SK-N-MC (cell line): ENCODE measurements around the gene SLC7A1.

Experiments used
- DNase-seq: peaks from one replicate; pipeline ENCODE4 v3.0.0-alpha.2; 2011; ENCODE audit warnings: low read depth, low spot score
- H3K27ac ChIP-seq: fragments of 200-600 bp; sonication (generic); 2 replicates; pipeline ENCODE4 v1.5.1; 2016; ENCODE audit warnings: mixed run types
- H3K36me3 ChIP-seq: fragments of 200-600 bp; sonication (generic); 2 replicates; pipeline ENCODE4 v1.6.1; 2017; ENCODE audit warnings: antibody characterized with exemption, low read length, mixed read lengths; ENCODE audit not compliant: insufficient read depth
- H3K4me3 ChIP-seq: fragments of 200-600 bp; sonication (generic); 2 replicates; pipeline ENCODE4 v1.5.1; 2016
- H3K9ac ChIP-seq: fragments of 200-600 bp; sonication (generic); 2 replicates; pipeline ENCODE4 v1.8.0; 2017; ENCODE audit warnings: mixed run types, mixed read lengths; ENCODE audit not compliant: insufficient read length
- H3K9me3 ChIP-seq: fragments of 200-600 bp; sonication (generic); 2 replicates; pipeline ENCODE4 v1.6.1; 2017; ENCODE audit warnings: low read depth, mild to moderate bottlenecking, antibody characterized with exemption, low read length, moderate library complexity, mixed read lengths
- EZH2 ChIP-seq: fragments of 200-600 bp; sonication (generic); IDR thresholded peaks from one replicate; pipeline ENCODE4 v1.6.1; 2017; ENCODE audit warnings: antibody characterized with exemption
- FOXP2 ChIP-seq: optimal IDR thresholded peaks from 2 replicates; pipeline ENCODE3; 2011; ENCODE audit warnings: mild to moderate bottlenecking, moderate library complexity; ENCODE audit not compliant: insufficient read depth; ENCODE audit errors: extremely low read length, control extremely low read depth
- POLR2AphosphoS5 ChIP-seq: IDR thresholded peaks from 2 replicates; pipeline ENCODE4 v1.6.1; 2012; ENCODE audit warnings: mild to moderate bottlenecking, low read depth, low read length, borderline replicate concordance

The SLC7A1 gene

DNA sequence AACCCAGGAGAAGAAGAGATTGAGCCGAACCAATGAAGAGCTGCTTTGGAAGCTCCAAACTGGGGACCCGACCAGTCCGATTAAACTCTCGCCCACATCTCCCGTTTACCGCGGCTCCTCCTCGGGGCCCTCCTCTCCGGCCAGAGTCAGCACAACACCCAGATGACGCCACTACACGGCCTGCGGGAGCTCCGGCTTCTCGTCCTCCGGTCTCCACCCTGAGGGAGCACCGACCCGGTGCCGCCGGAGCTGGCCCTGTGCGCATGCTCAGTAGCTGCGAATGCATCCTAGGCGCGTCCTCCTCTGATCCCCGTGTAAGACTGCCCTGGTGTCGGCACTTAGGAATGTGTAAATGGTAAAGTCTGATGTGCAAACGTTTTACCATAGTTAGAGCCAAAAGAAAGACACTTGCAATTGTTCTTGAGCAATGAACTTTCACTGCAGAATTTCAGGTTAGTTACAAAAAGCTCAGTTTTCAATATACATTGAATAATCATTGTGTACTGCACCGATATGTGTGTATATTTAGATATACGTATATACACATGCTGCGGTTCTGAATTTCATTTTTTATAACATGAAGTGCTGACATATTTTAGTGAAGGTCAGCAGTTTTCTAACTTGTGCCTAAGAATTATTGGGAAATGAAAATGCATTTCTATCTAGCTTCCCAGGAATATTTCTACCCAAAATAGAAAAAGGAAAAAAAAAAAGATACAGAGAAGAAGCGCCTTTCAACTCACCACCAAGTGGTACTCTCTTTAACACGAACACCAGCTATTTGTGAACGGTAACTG, 92.2 kb downstream of the SLC7A1 start:
- Histone ChIP-seq H3K9me3 (no peaks in the 10 kb centered on the region), H3K4me3 (peak overlapping the region; percentile 70), H3K9ac (no peak overlapping the region), H3K36me3 (no peaks in the 10 kb centered on the region), H3K27ac (no peak overlapping the region)
- TF ChIP-seq FOXP2 (no peak), POLR2AphosphoS5 (no peak), EZH2 (no peak)
- no peak for DNase-seq

- no peak overlapping the region for H3K27ac ChIP-seq
- no peaks in the 10 kb centered on the region for H3K9me3 ChIP-seq
- H3K4me3 ChIP-seq, result peak overlapping the region; percentile 70
- no peak for TF ChIP-seq POLR2AphosphoS5
- no peak for TF ChIP-seq FOXP2
- no peak for TF ChIP-seq EZH2
- DNase-seq, result no peak
- H3K36me3 ChIP-seq, result no peaks in the 10 kb centered on the region
- H3K9ac ChIP-seq, result no peak overlapping the region
Observed at GRCh38 chr13:29502391-29503008, 93.0 kb downstream of the SLC7A1 start.

DNA sequence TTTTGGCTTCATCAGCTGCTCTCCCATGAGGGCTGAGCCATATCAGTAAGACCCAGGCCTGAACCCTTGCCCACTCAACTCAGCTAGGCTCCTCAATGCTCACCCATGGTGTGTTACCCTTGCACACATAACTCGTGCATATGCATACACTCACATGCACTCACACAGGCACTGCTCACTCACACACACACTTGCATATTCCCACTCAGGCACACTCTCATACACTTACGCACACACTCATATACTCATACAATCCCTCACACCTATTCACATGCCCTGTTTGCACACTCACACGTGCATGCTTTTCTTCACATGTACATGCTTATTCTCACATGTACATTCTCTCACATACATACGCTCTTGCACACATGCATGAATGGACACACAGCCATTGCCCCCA, 93.8 kb downstream of the SLC7A1 start:
- no peak overlapping the region for H3K9ac ChIP-seq
- H3K27ac ChIP-seq, result no peak overlapping the region
- no peak overlapping the region for H3K4me3 ChIP-seq
- no peak for DNase-seq
- H3K9me3 ChIP-seq, result no peaks in the 10 kb centered on the region
- no peak for TF ChIP-seq POLR2AphosphoS5
- TF ChIP-seq FOXP2, result no peak
- no peak for TF ChIP-seq EZH2
- H3K36me3 ChIP-seq, result no peaks in the 10 kb centered on the region

DNA sequence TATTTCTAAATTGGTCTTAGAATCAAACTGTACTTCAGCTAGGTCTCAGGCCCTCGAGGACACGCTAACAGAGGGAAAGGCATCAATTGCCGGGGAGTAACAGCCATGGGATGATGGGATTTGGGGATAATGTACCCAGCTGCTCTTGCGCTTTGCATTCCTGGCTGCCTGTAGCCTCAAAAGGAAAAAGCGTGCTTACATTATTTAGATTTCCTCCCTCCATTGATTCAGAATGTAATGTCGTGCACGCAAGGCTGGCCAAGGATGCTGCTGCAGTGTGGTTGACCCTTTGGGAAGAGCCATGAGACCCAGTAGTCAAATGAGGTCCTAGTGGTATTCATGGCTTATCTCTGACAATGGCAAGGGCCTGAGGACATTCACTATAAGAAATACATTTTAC, 95.1 kb downstream of the SLC7A1 start:
- Histone ChIP-seq H3K9ac (no peak overlapping the region), H3K4me3 (no peak overlapping the region), H3K27ac (no peak overlapping the region), H3K36me3 (no peaks in the 10 kb centered on the region), H3K9me3 (no peaks in the 10 kb centered on the region)
- no peak for TF ChIP-seq FOXP2
- no peak for DNase-seq

GRCh38 chr13:29499506-29500165, 95.9 kb downstream of the SLC7A1 start:
- Histone ChIP-seq H3K4me3 (no peak overlapping the region), H3K9ac (no peak overlapping the region), H3K36me3 (no peaks in the 10 kb centered on the region), H3K27ac (no peak overlapping the region), H3K9me3 (no peaks in the 10 kb centered on the region)
- DNase-seq, result no peak
- TF ChIP-seq EZH2 (no peak), FOXP2 (no peak), POLR2AphosphoS5 (no peak)

- Histone ChIP-seq H3K9me3 (no peaks in the 10 kb centered on the region), H3K9ac (no peak overlapping the region), H3K4me3 (no peak overlapping the region), H3K36me3 (no peaks in the 10 kb centered on the region), H3K27ac (no peak overlapping the region)
- no peak for DNase-seq
- TF ChIP-seq FOXP2 (no peak), EZH2 (no peak), POLR2AphosphoS5 (no peak)
Observed at GRCh38 chr13:29498426-29499040, 97.0 kb downstream of the SLC7A1 start.

- no peaks in the 10 kb centered on the region for H3K36me3 ChIP-seq
- H3K9me3 ChIP-seq, result no peaks in the 10 kb centered on the region
- H3K27ac ChIP-seq, result no peak overlapping the region
- H3K9ac ChIP-seq, result no peak overlapping the region
- DNase-seq, result no peak
- TF ChIP-seq FOXP2 (no peak), EZH2 (no peak), POLR2AphosphoS5 (no peak)
- H3K4me3 ChIP-seq, result no peak overlapping the region
Observed at GRCh38 chr13:29497137-29497654, 98.3 kb downstream of the SLC7A1 start.

- DNase-seq, result no peak
- no peak overlapping the region for H3K27ac ChIP-seq
- TF ChIP-seq POLR2AphosphoS5 (no peak), FOXP2 (no peak), EZH2 (no peak)
- H3K9me3 ChIP-seq, result no peaks in the 10 kb centered on the region
- H3K36me3 ChIP-seq, result no peaks in the 10 kb centered on the region
- no peak overlapping the region for H3K4me3 ChIP-seq
- H3K9ac ChIP-seq, result no peak overlapping the region
Observed at GRCh38 chr13:29496241-29496712, 99.2 kb downstream of the SLC7A1 start.
